ENCODE results near the gene NRG2.

Gene NRG2

GRCh38 chr5:139872052-139872766, 170.9 kb downstream of the NRG2 start:
- DNase-seq = no peak

GRCh38 chr5:139871614-139872013, 171.5 kb downstream of the NRG2 start:
- DNase-seq = no peak

GRCh38 chr5:139870677-139871076, 172.4 kb downstream of the NRG2 start:
- no peak for DNase-seq

GRCh38 chr5:139869042-139869790, 173.9 kb downstream of the NRG2 start:
- DNase-seq = no peak

GRCh38 chr5:139867581-139867980, 175.5 kb downstream of the NRG2 start:
- no peak for DNase-seq

GRCh38 chr5:139867109-139867508, 176.0 kb downstream of the NRG2 start:
- no peak for DNase-seq

- no peak for DNase-seq
These were observed 178.2 kb downstream of the NRG2 start for GRCh38 chr5:139864716-139865483.

- DNase-seq = peak; percentile 45
These were observed 179.1 kb downstream of the NRG2 start for GRCh38 chr5:139863855-139864558.

- no peak for DNase-seq
These were observed 179.7 kb downstream of the NRG2 start for GRCh38 chr5:139863361-139863760.

- DNase-seq = no peak
These were observed 180.3 kb downstream of the NRG2 start for GRCh38 chr5:139862803-139863202.

- DNase-seq = no peak
These were observed 180.8 kb downstream of the NRG2 start for GRCh38 chr5:139862313-139862712.

GRCh38 chr5:139861889-139862207, 181.3 kb downstream of the NRG2 start:
- DNase-seq = no peak

- no peak for DNase-seq
These were observed 181.8 kb downstream of the NRG2 start for GRCh38 chr5:139861021-139861888.

- DNase-seq = no peak
These were observed 184.1 kb downstream of the NRG2 start for GRCh38 chr5:139859013-139859412.

- no peak for DNase-seq
These were observed 186.4 kb downstream of the NRG2 start for GRCh38 chr5:139856714-139857113.

- no peak for DNase-seq
These were observed 187.1 kb downstream of the NRG2 start for GRCh38 chr5:139855946-139856540.

- DNase-seq = no peak
These were observed 187.6 kb downstream of the NRG2 start for GRCh38 chr5:139855451-139855850.

- no peak for DNase-seq
These were observed 188.1 kb downstream of the NRG2 start for GRCh38 chr5:139854953-139855352.

- DNase-seq = no peak
These were observed 189.0 kb downstream of the NRG2 start for GRCh38 chr5:139854029-139854605.

- no peak for DNase-seq
These were observed 190.4 kb downstream of the NRG2 start for GRCh38 chr5:139852696-139853095.

GRCh38 chr5:139851558-139851957, 191.5 kb downstream of the NRG2 start:
- no peak for DNase-seq
